GM21737 (cell line): ENCODE data around the gene FDPS.
A peak's percentile ranks its signal among the peaks of the same experiment; 100 is the strongest.

ENCODE experiments used
- ATAC-seq: cut with Tn5 transposase; IDR thresholded peaks from one replicate; pipeline ENCODE4 v1.9.1; 2021; ENCODE audit warnings: mild to moderate bottlenecking, moderate library complexity; ENCODE audit not compliant: unreplicated experiment

The FDPS gene

DNA sequence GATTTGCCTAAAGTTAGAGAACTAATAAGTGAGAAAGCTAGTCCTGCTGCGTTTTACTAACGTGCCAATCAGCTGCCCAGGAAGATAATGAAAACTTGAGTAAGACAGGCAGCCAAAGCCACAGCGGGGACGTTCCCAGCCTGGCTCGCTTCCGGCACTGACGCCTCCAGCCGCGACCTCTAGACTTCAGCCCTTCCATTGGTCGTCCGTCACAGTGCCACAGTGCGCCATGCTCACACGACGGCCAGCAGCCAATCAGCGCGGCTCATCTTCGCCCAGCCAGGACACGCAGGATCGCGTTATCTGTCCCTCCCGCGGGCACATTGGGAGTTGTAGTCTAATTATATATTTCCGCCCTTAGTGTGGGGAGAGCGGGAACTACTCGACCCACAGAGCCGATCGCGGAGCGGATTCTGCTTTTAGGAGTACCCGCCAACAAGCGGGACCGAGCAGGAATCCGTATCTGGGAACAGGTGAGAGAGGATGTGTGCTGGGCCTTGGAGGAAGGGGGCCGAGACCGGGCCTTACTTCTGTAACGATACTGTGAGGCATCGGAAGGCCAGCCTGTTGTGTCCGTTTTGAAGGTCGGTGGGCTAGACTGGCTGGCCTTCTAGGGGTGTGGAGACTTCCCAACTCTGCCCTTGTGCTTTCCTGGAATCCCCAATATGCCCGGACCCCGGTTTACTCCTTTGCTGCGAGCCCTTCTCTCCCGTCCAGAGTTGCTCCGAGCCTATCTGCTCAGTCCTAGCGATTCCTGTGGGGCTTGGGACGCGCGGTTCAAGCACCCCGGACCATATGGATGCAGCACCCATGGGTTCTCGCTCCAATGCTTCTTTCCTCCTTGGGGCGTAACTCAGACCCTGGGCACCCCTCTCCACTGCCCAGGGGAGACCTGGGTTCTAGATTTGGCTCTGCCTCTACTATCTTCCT lies at the start of gene FDPS:
Gene FDPS, plus strand, starts transcription at position 374 of the 930 bp plus-strand sequence. CDS start 924 bp downstream, outside the sequence.
- peak; percentile 89 for ATAC-seq

GRCh38 chr1:155260276-155260675 lies 48.4 kb upstream of the FDPS start:
- no peak for ATAC-seq

- no peak for ATAC-seq
Measured at GRCh38 chr1:155261493-155261851, 47.2 kb upstream of the FDPS start.

DNA sequence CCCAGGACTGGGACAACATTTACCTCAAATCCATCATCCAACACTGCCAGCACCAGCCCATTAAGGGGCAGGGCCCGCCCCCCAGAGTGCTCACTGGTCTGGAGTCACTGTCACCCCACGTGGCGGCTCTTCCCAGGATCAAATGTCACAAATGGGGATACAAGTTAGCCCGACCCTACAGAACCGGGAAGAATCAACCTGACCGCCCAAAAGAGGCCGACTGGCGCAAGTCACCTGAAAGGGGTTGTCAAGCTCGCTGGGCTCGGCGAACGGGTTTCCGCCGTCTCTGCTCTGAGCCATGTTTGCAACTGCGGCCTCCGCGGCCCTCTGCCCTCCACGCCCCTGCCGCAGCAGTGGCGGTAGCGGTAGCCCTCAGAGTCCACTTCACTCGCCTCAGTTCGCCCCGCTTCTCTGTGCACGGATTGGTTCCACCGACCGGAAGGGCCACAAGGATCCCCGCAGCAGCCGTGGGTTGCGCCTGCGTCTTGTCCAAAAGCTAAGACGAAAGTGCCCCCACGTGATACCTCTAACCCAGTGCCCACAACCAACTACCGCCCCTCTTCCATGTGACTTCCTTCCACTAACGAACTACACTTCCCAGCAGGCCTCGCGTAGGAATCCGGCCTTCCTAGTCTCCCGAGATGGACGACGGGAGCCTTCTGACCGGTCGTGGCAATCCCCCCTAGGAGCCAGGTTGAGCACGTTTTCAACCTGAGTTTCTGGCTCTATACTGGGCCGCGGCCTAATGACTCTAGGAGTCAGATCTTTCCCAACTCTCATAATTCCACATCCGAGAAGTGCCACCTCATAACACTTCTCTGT lies 46.6 kb upstream of the FDPS start, which contains the start of gene SCAMP3:
Gene SCAMP3, minus strand, starts transcription at position 509 of the 822 bp plus-strand sequence. Its CDS starts 209 bp downstream, at position 300.
- peak; percentile 80 for ATAC-seq

DNA sequence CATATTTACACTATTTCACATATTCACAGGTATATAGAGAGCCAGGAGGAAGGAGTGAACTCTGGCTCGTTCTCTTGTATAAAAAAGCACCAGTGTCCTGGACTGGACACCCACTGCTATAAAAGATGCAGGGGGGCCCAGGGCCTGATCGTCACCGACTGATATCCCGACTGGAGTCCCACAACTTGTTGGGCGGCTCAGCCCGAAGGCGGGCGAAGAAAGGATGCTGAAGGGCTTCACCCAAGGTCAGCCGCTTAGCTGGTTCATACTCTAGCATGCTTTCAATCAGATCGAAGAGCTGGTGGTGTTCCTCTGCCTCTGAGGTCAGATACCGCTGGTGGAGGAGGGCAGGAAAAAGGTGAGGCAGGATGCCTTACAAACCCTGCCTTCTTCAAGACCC lies 45.6 kb upstream of the FDPS start:
- no peak for ATAC-seq

DNA sequence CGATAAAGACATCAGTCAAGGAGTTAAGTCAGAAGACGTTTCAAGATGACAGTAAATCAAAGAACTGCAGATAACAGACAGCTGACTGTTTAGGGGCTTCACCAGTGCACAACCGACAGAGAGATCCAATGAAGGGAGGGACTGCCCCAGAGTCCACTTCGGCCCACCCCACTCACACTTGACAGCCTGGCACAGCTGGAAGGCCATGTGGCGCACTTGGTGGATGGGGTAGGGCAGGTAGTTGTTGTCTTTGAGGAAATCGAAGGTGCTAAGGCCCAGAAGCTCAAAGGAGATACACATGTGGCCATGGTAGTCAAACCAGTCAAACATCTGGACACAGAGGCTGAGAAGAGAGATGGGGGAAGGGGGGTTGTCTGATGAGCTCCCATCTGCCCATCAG lies 42.1 kb upstream of the FDPS start:
- no peak for ATAC-seq

DNA sequence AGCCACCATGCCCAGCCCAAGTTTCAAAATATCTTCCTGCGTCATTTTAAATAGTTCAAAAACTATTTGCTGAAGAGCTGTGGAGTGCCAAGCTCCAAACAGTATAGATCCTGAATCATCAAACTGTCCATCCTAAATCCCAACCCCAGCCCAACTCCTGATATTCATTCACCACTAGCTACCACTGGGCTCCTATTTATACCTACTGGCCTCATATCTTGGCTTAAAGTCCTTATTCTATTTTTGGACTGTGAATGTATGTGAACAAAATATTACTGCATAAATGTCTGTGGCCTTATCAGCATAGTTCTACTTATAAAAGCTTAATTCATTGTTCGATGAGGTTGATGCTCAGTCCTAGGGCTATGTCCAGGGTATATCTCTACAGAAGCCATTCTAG lies 41.3 kb upstream of the FDPS start:
- ATAC-seq = no peak

GRCh38 chr1:155268630-155269029 lies 40.0 kb upstream of the FDPS start:
- ATAC-seq = no peak

DNA sequence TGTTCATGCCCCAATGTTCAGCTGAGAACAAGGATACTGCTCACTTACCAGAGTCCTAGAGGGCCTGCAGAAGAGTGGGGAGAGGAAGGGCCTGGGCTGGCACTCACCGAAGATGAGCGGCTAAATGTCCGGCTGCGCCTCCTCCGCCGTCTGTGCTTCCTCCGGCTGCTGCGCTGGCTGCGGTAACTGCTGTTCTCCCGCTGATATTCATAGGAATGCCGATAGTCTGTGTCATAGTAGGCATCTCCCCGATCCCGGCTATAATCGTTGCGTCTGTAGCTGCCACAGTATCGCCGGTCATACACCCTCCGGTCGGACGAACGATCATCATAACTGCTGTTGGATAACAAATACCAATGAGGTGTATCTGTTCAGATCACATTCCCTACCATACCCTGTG lies 39.3 kb upstream of the FDPS start:
- no peak for ATAC-seq

GRCh38 chr1:155272466-155273342 lies 36.0 kb upstream of the FDPS start:
- ATAC-seq = peak; percentile 24

DNA sequence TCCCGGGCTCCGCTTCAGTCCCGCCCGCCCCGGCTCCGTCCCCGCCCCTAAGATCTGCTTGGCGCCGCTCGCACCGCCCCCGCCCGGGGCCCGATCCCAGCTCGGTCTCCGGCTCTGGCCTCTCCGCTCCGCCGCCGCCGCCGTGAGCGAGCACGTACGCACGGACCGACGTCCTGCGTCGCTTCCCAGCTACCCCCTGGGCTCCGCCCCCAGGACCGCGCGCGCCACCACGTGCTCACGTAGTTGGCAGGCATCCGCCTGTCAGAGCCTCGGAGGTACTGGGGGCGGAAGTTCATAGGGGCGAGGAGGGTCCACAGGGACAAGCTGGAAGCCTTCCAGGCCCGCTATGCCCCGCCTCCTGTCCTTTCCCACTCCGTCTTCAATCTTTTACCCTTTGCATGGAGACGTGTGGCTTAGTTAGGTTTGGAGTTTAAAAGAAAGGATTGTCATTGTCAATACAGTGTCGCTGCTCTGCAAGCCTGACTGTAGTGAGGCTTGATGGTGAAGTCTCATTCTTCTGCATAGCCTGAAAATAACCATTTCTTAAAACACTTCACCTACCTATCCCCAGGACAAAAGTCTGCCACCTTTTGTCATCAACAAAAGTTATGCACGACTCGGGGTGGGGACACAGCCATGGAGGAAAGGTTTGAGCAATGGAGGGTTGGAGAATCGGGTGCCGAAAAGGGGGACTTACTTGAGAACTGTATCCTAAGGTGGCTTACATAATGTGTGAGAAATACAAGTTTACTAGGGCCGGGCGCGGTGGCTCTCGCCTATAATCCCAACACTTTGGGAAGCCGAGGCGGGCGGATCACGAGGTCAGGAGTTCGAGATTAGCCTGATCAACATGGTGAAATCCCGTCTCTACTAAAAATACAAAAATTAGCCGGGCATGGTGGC lies 35.1 kb upstream of the FDPS start, which contains the start of gene CLK2:
Gene CLK2, minus strand, starts transcription at position 162 of the 903 bp plus-strand sequence. CDS start 2,527 bp downstream, outside the sequence.
- ATAC-seq = peak; percentile 78

DNA sequence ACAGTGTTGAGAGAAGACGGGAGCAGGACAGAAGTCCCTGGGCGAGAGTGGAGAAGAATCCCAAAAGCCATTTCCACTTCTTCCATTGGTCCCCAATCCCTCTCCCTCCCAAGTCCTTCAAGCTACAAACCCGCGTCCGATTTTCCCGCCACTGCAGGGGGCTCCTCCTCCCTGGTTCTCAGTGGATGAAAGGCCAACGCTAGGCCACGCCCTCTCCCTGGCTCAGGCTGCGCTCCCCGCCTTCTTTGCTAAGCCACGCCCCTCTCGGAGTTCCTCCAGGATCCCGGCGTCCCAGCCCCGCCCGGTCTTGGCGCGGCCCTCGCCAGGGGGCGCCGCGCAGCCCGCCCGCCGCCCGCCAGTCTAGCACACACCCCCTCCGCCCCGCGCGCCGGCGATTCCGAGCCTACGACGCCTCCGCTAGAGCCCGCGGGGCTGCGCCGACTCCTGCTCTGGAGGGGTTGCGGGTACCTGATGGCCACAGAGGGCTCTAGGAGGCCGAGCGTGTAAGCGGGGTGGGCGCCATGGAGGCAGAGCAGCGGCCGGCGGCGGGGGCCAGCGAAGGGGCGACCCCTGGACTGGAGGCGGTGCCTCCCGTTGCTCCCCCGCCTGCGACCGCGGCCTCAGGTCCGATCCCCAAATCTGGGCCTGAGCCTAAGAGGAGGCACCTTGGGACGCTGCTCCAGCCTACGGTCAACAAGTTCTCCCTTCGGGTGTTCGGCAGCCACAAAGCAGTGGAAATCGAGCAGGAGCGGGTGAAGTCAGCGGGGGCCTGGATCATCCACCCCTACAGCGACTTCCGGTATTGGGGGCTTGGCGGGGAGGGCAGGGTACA lies 31.4 kb upstream of the FDPS start, which contains the start of gene HCN3:
Gene HCN3, plus strand, starts transcription at position 394 of the 832 bp plus-strand sequence. Its CDS starts 128 bp downstream, at position 522.
- peak; percentile 65 for ATAC-seq

DNA sequence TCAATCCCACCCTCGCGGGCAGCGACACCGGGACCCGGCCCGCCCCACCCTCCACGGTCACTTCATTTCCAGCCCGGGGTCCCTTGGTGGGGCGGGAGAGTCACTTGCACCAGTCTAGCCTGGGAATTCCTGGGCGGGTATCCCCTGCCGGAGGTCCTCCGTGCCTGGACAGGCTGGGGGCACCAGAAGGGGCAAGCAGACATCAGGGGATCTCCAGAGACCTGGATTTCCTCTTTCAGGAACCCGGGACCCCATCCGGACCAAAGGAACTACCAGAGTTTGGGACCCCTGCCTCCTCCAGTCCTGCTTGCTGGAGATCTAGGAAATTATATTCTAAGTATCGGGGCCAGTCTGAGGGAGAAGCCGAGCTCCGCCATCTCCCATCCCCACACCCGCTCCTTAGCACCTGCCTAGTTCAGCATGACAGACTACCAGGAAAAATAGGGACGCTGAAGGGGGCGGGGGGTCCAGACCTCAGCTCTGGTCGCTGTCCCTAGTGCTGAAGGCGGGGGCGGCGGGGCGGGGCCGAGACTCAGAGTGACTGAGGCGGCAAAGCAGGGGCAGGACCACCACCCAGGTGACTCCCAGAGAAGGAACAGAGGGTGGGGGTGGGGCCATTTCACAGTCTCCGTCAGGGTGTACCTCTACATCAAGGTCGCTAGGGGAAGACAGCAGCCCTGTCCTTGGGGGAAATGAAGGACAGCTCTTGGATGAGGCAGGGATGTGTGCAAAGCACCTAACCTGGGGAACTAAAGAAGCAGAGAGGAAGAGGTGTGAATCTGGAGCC lies 30.6 kb upstream of the FDPS start:
- ATAC-seq = no peak

- no peak for ATAC-seq
Measured at GRCh38 chr1:155278689-155279160, 29.9 kb upstream of the FDPS start.

DNA sequence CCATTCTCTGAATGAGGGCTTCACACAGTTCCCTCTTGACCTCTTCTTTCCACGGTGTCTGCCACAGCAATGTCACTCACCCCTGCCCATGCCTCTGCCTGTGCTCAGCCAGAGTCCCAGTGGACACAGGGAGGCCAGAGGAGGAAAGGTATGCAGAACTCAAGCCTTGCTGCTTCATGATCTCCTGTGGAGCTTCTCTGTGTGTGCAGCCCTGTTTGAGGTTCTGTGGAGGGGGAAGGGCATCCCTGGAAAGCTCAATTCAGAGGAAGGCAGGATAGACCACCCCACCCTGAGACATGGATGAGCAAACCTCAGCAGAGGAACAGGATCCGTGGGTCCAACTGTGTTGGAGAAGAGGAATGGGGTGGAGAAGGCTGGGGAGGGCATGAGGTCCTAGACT lies 29.4 kb upstream of the FDPS start:
- no peak for ATAC-seq

DNA sequence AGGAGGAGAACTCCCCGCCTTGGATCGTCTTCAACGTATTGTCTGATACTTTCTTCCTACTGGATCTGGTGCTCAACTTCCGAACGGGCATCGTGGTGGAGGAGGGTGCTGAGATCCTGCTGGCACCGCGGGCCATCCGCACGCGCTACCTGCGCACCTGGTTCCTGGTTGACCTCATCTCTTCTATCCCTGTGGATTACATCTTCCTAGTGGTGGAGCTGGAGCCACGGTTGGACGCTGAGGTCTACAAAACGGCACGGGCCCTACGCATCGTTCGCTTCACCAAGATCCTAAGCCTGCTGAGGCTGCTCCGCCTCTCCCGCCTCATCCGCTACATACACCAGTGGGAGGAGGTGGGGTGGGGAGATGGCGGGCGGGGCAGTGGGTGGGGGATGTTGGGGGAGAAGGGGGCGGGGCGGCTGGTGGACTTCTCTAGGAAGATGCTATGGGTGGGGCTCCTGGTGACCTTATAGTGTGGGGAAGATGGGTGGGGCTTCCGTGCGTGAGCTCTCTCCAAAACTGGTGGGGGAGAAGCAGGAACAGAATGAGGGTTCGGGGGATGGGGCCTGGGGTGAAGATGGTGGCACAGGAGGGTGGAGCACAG lies 26.1 kb upstream of the FDPS start:
- no peak for ATAC-seq

- no peak for ATAC-seq
Measured at GRCh38 chr1:155284476-155284875, 24.2 kb upstream of the FDPS start.
